Body of pancreas (tissue), 4 donors: ENCODE data around the gene ABL1. TPM values are rescaled to one million over a fixed set of nuclear protein-coding genes. Genes with fewer than 3 reads are reported as not detected.
"Not testable (repeated sequence)": the region's sequence is repeated elsewhere in the genome, so short reads cannot be mapped to it uniquely, and the experiment has no call there.

Experiments
- ATAC-seq: fragments of 150-250 bp; one replicate; pipeline ENCODE4 v1.9.1; 2016
- DNase-seq, 4 donors: peaks; one replicate each; pipeline ENCODE4 v3.0.0-alpha.2; 2019
- H3K27ac ChIP-seq, 4 donors: fragments of 200-600 bp; sonication (generic); 1 replicate in 3 of 4; 2 replicates in 1 of 4; pipeline versions ENCODE4 v1.5.1 to v1.6.1; 2016 to 2019; ENCODE audit warnings: mild to moderate bottlenecking in 1 of 4, mixed read lengths in 1 of 4, moderate library complexity in 1 of 4
- H3K27me3 ChIP-seq, 2 donors: fragments of 200-600 bp; sonication (generic); one replicate each; pipeline ENCODE4 v1.6.0; 2016; ENCODE audit warnings: mild to moderate bottlenecking in 1 of 2
- H3K36me3 ChIP-seq, 2 donors: fragments of 200-600 bp; sonication (generic); replicated peaks in 1 of 2; 2 replicates each; pipeline ENCODE4 v1.5.1; 2016; ENCODE audit warnings: low read depth in 2 of 2; ENCODE audit not compliant: insufficient read depth in 1 of 2
- H3K4me1 ChIP-seq: fragments of 200-600 bp; sonication (generic); one replicate; pipeline ENCODE4 v1.6.0; 2016
- H3K4me3 ChIP-seq, 2 donors: fragments of 200-600 bp; sonication (generic); 1 replicate in 1 of 2; 2 replicates in 1 of 2; pipeline ENCODE4 v1.5.1; 2016 to 2019
- H3K9me3 ChIP-seq, 3 donors: fragments of 200-600 bp; sonication (generic); 1 replicate in 2 of 3; 2 replicates in 1 of 3; pipeline ENCODE4 v1.5.1; 2016
- CTCF ChIP-seq, 7 experiments: fragments of 450-650 bp in 4 of 7; fragments of 200-600 bp in 3 of 7; sonication (generic) in 3 of 7; IDR thresholded peaks; one replicate each; pipeline ENCODE4 v1.5.1; 2016 to 2019; ENCODE audit warnings: antibody characterized with exemption in 7 of 7
- POLR2A ChIP-seq, 3 donors: fragments of 450-650 bp; IDR thresholded peaks; one replicate each; pipeline ENCODE4 v1.6.1; 2016; ENCODE audit warnings: antibody characterized with exemption in 3 of 3, mild to moderate bottlenecking in 2 of 3
- WGBS, 2 donors: methylation state at CpG; one replicate each; pipeline ENCODE4 v1.1.5; 2017; 5-methylcytosine and 5-hydroxymethylcytosine counted together
- intact Hi-C: fragments of 100-400 bp; cut with DNase I; formaldehyde crosslinking; loops from one replicate; pipeline ENCODE4 v1.15.1; 2023
- total RNA-seq, 2 donors: library from RNA; depleted of rRNA; stranded (reverse); fragments of >200 nt; gene quantifications; one replicate each; pipeline ENCODE4 v1.1.0, GENCODE V29; 2016

Gene ABL1
- total RNA-seq, 2 donors from 2014 or later, result 23.3 to 29.0 TPM

- DNase-seq, result no peak
- TF ChIP-seq POLR2A (IDR thresholded peaks at IDR 0.05) (no peak), CTCF (IDR thresholded peaks at IDR 0.05) (no peak)
- Histone ChIP-seq H3K27me3 (no peaks in the 10 kb centered on the region), H3K36me3 (no peaks in the 10 kb centered on the region), H3K4me1 (no peaks in the 10 kb centered on the region), H3K4me3 (no peak overlapping the region), H3K27ac (no peak overlapping the region), H3K9me3 (no peaks in the 10 kb centered on the region)
- intact Hi-C loops, result no loop called here
- WGBS, 2 donors, result 55 to 66% methylated on average over 20 to 21 of the region's 22 CpGs
- ATAC-seq, result no peak
These were observed 73.3 kb downstream of the ABL1 start for GRCh38 chr9:130908146-130908877.

- no peak for DNase-seq
- H3K4me1 ChIP-seq, result no peaks in the 10 kb centered on the region
- 57 to 75% methylated on average over 12 to 19 of the region's 19 CpGs for whole genome bisulfite sequencing, 2 donors
- TF ChIP-seq CTCF (IDR thresholded peaks at IDR 0.05), result no peak
- TF ChIP-seq POLR2A (IDR thresholded peaks at IDR 0.05), result no peak
- ATAC-seq, result no peak
- no peak overlapping the region for H3K27ac ChIP-seq
- no peaks in the 10 kb centered on the region for H3K9me3 ChIP-seq
- intact Hi-C loops, result no loop called here
- H3K4me3 ChIP-seq, result no peak overlapping the region
- H3K36me3 ChIP-seq, result no peaks in the 10 kb centered on the region
- H3K27me3 ChIP-seq, result no peaks in the 10 kb centered on the region
These were observed 73.9 kb downstream of the ABL1 start for GRCh38 chr9:130908878-130909355.

GRCh38 chr9:130910041-130910440 lies 75.0 kb downstream of the ABL1 start:
- WGBS, 2 donors, result 80 to 92% methylated on average over 5 to 8 of the region's 27 CpGs
- H3K36me3 ChIP-seq, H3K27ac ChIP-seq, H3K4me1 ChIP-seq, ATAC-seq, intact Hi-C loops, H3K9me3 ChIP-seq, H3K27me3 ChIP-seq, H3K4me3 ChIP-seq, DNase-seq: not testable (repeated sequence)

GRCh38 chr9:130910670-130911069 lies 75.6 kb downstream of the ABL1 start:
- H3K4me3 ChIP-seq, intact Hi-C loops, H3K27ac ChIP-seq, H3K27me3 ChIP-seq, DNase-seq, H3K9me3 ChIP-seq, H3K4me1 ChIP-seq, ATAC-seq, H3K36me3 ChIP-seq: not testable (repeated sequence)
- WGBS, 2 donors, result 0 to 67% methylated on average over 1 of the region's 1 CpG

- no peak for TF ChIP-seq POLR2A (IDR thresholded peaks at IDR 0.05)
- TF ChIP-seq CTCF (IDR thresholded peaks at IDR 0.05), result no peak
- WGBS, 2 donors, result 67 to 76% methylated on average over 16 to 25 of the region's 26 CpGs
- H3K4me1 ChIP-seq, result no peaks in the 10 kb centered on the region
- H3K27me3 ChIP-seq, result no peaks in the 10 kb centered on the region
- DNase-seq, result no peak
- H3K36me3 ChIP-seq, result no peaks in the 10 kb centered on the region
- ATAC-seq, result no peak
- no peak overlapping the region for H3K4me3 ChIP-seq
- no peaks in the 10 kb centered on the region for H3K9me3 ChIP-seq
- intact Hi-C loops, result no loop called here
- H3K27ac ChIP-seq, result no peak overlapping the region
These were observed 76.4 kb downstream of the ABL1 start for GRCh38 chr9:130911254-130912049.
